Psoas muscle (tissue), 8 donors: ENCODE measurements around the gene ZNF780A. TPM values are rescaled to one million over a fixed set of nuclear protein-coding genes. Genes with fewer than 3 reads are reported as not detected.

Experiments used
- ATAC-seq, 4 donors: fragments of 200-7000 bp; cut with Tn5 transposase; one replicate each; pipeline ENCODE4 v1.9.1; 2020; ENCODE audit warnings: moderate library complexity in 3 of 4, mild to moderate bottlenecking in 2 of 4
- DNase-seq, 2 donors: peaks; one replicate each; pipeline ENCODE4 v3.0.0-alpha.2; 2020
- H3K27ac ChIP-seq: fragments of 200-600 bp; one replicate; pipeline ENCODE4 v1.8.0; 2022
- H3K27me3 ChIP-seq, 3 donors: fragments of 200-600 bp in 1 of 3; one replicate each; pipeline versions ENCODE4 v1.6.1 to v1.8.0; 2013 to 2022; ENCODE audit warnings: low read length in 2 of 3, mild to moderate bottlenecking in 2 of 3, moderate library complexity in 1 of 3; ENCODE audit not compliant: insufficient read depth in 3 of 3
- H3K36me3 ChIP-seq, 2 donors: fragments of 200-600 bp in 1 of 2; one replicate each; pipeline versions ENCODE4 v1.6.1 to v1.8.0; 2013 to 2022; ENCODE audit warnings: low read depth in 1 of 2, mild to moderate bottlenecking in 1 of 2, moderate library complexity in 1 of 2; ENCODE audit not compliant: insufficient read depth in 1 of 2
- H3K4me1 ChIP-seq: fragments of 200-600 bp; one replicate; pipeline ENCODE4 v1.8.0; 2022
- H3K4me3 ChIP-seq: fragments of 200-600 bp; one replicate; pipeline ENCODE4 v1.8.0; 2022; ENCODE audit warnings: mild to moderate bottlenecking
- H3K9me3 ChIP-seq: fragments of 200-600 bp; one replicate; pipeline ENCODE4 v1.8.0; 2022
- CTCF ChIP-seq: fragments of 200-600 bp; IDR thresholded peaks from one replicate; pipeline ENCODE4 v1.8.0; 2022; ENCODE audit warnings: antibody characterized with exemption
- WGBS, 3 donors: extraction: QIAGEN DNeasy Blood & Tissue Kit; methylation state at CpG; one replicate each; pipeline versions ENCODE4 v1.1.6 to v1.1.7; 2013; 5-methylcytosine and 5-hydroxymethylcytosine counted together
- intact Hi-C, 2 donors: fragments of 100-400 bp; cut with DNase I; formaldehyde crosslinking; loops; one replicate each; pipeline versions ENCODE4 v1.11.0 to v1.14.2; 2022
- polyA plus RNA-seq, 3 donors: library from polyadenylated mRNA; stranded (reverse); fragments of 200-250 nt; gene quantifications; one replicate each; pipeline ENCODE4 v1.2.3, GENCODE V29; 2013
- total RNA-seq, 4 donors: library from RNA; stranded (reverse); fragmentation: NEBNext Ultra II Directional in 2 of 4; extraction: Animal tissue kit (Norgen Biotek cat#: 25700) in 2 of 4; gene quantifications; one replicate each; pipeline versions ENCODE4 v1.2.1 to v1.2.4, GENCODE V29; 2021 to 2023
- donor health status: healthy with polysubstance abuse.
- donor health status: DM: no; HTN: no; CAD: no; lungs with moderate emphysema.
- donor health status: Bipolar disorder and iron deficiency.
- donor health status: healthy.
- donor health status: DM: yes; HTN: yes; CAD: no.
- donor health status: DM: no; HTN: no; CAD: no.
- donor health status: DM: no; HTN: no; CAD: no.
- donor health status: DM: yes; HTN: yes; CAD: no.

ZNF780A gene
- total and polyA plus RNA-seq, 7 donors = 4.2 to 11.8 (median 5.9) TPM

- Histone ChIP-seq H3K27me3 (no peaks in the 10 kb centered on the region), H3K36me3 (peaks cover 10 to 27% of the 10 kb centered on the region in 2 donors), H3K27ac (no peak overlapping the region), H3K4me1 (no peaks in the 10 kb centered on the region), H3K9me3 (peaks cover 20% of the 10 kb centered on the region), H3K4me3 (no peak overlapping the region)
- no peak for ATAC-seq
- no peak for DNase-seq
- intact Hi-C loops = no loop called here
- WGBS, 3 donors = 89 to 96% (median 96%) methylated on average over 1 of the region's 1 CpG
- TF ChIP-seq CTCF = no peak
Observed at GRCh38 chr19:40070058-40070457, 20.7 kb downstream of the ZNF780A start.

DNA sequence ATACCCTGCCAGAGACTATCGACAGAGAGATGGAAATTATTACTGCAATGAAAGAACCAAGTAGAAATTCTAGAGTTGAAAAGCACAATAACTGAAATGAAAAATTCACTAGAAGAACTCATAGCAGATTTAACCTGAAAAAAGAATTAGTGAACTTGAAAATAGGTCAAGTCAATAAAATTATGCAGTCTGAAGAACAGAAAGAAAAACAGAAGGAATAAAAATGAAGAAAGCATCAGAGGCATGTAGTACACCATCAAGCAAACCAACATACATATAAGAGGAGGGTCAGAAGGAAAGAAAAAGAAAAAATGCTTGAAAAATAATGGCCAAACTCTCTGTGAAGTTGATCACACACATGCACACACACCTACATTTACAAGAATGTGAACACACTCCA, 31.1 kb downstream of the ZNF780A start:
- Histone ChIP-seq H3K27ac (no peak overlapping the region), H3K9me3 (peaks cover 45% of the 10 kb centered on the region), H3K4me3 (no peak overlapping the region), H3K4me1 (peaks cover 7% of the 10 kb centered on the region), H3K36me3 (no peaks in the 10 kb centered on the region), H3K27me3 (no peaks in the 10 kb centered on the region)
- TF ChIP-seq CTCF = no peak
- DNase-seq (no peak), ATAC-seq (no peak)
- 93 to 96% (median 95%) methylated on average over 1 of the region's 1 CpG for WGBS, 3 donors
- intact Hi-C loops = no loop called here

DNA sequence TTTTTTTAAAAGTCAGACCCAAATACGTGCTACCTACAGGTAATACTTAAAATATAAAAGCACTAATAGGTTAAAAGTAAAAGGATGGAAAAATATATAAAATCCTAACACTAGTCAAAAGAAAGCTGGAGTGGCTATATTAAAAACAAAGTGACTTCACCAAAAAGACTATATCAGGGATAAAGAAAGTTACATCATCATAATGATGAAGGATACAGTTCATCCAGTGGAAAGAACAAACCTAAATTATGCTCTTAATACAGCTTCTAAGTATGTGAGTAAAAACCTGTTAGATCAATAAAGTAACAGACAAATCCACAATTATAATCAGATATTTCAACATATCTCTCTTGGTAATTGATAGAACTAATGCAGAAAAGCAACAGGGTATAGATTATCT, 33.6 kb downstream of the ZNF780A start:
- 87 to 93% (median 87%) methylated on average over 1 of the region's 1 CpG for WGBS, 3 donors
- DNase-seq = no peak

GRCh38 chr19:40056505-40056904, 34.2 kb downstream of the ZNF780A start:
- Histone ChIP-seq H3K4me1 (peaks cover 10% of the 10 kb centered on the region), H3K27ac (peak overlapping the region; percentile 84), H3K27me3 (no peaks in the 10 kb centered on the region), H3K36me3 (no peaks in the 10 kb centered on the region), H3K9me3 (peaks cover 48% of the 10 kb centered on the region), H3K4me3 (peak overlapping the region; percentile 87)
- 5 to 10% (median 7%) methylated on average over 7 of the region's 7 CpGs for WGBS, 3 donors
- no peak for ATAC-seq
- no peak for TF ChIP-seq CTCF
- no peak for DNase-seq
- intact Hi-C loops = no loop called here

More for the DNA sequence above, 33.6 kb downstream of the ZNF780A start:
- no peak for TF ChIP-seq CTCF
- Histone ChIP-seq H3K36me3 (no peaks in the 10 kb centered on the region), H3K27me3 (no peaks in the 10 kb centered on the region), H3K4me1 (peaks cover 10% of the 10 kb centered on the region), H3K9me3 (peaks cover 45% of the 10 kb centered on the region), H3K27ac (no peak overlapping the region), H3K4me3 (peak overlapping the region; percentile 87)
- intact Hi-C loops = no loop called here
- no peak for ATAC-seq

DNA sequence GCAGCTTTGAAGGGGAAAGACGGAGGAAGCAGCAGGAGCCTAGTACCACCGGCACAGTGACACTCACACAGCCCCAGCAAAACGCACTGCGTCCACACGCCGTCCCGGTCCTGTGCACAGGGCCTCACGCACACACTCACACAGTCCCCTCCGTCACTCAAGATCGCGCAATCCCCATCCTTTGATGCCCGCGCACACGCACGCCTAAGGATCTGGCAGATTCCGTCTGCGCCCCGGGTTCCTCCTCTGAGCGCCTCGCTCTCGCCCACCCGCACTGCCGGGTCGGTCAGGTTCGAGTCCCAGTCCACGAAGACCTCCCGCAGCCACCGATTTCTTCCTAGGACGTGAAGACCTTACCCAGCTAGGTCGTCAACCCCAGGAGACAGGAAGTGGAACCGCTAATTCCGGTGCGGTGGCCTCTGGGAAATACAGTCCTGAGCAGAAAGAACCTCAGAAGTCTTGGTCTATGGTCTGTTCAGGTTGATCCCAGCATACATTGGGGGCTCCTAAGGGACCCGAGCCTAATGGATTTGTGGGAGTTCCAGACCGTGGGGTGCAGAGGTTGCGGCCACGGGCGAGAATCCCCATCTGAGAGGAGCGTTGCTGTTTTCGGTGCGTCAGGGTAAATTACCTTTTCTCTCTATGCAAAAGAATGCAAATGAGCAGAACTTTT, 34.8 kb downstream of the ZNF780A start, which contains the start of gene ZNF780B:
Gene ZNF780B, minus strand, starts transcription at position 400 of the 673 bp plus-strand sequence. CDS start 5,899 bp downstream, outside the sequence.
- no peaks in the 10 kb centered on the region for H3K36me3 ChIP-seq
- H3K9me3 ChIP-seq = peaks cover 43% of the 10 kb centered on the region
- no peak for TF ChIP-seq CTCF
- intact Hi-C loops = no loop called here
- H3K27me3 ChIP-seq = no peaks in the 10 kb centered on the region
- H3K27ac ChIP-seq = peak within 1 kb of the TSS; percentile 84
- peak; percentile 50 to 64 for DNase-seq
- peak within 1 kb of the TSS; percentile 87 for H3K4me3 ChIP-seq
- ATAC-seq = peak; percentile 78 to 97 (median 94)
- 0% methylated on average over 41 of the region's 41 CpGs for WGBS, 3 donors
- H3K4me1 ChIP-seq = peaks cover 10% of the 10 kb centered on the region
